Choroid plexus epithelial cell (primary cell): Measurements from ENCODE around the gene BANF1.
"Not testable (repeated sequence)": the region's sequence is repeated elsewhere in the genome, so short reads cannot be mapped to it uniquely, and the experiment has no call there.

Experiments used
- DNase-seq: peaks from one replicate; pipeline ENCODE4 v3.0.0-alpha.2; 2010; ENCODE audit warnings: low read depth
- H3K4me3 ChIP-seq: 2 replicates; pipeline ENCODE4 v1.5.1; 2011; ENCODE audit warnings: low read depth, mild to moderate bottlenecking, control low read depth, low read length, moderate library complexity
- TF ChIP-seq, protein P1 (sequence below): conservative IDR thresholded peaks from 2 replicates; pipeline ENCODE4 v1.5.1; 2011; ENCODE audit warnings: low read depth, mild to moderate bottlenecking, control low read depth, inconsistent platforms, low read length, moderate library complexity

BANF1 gene

DNA sequence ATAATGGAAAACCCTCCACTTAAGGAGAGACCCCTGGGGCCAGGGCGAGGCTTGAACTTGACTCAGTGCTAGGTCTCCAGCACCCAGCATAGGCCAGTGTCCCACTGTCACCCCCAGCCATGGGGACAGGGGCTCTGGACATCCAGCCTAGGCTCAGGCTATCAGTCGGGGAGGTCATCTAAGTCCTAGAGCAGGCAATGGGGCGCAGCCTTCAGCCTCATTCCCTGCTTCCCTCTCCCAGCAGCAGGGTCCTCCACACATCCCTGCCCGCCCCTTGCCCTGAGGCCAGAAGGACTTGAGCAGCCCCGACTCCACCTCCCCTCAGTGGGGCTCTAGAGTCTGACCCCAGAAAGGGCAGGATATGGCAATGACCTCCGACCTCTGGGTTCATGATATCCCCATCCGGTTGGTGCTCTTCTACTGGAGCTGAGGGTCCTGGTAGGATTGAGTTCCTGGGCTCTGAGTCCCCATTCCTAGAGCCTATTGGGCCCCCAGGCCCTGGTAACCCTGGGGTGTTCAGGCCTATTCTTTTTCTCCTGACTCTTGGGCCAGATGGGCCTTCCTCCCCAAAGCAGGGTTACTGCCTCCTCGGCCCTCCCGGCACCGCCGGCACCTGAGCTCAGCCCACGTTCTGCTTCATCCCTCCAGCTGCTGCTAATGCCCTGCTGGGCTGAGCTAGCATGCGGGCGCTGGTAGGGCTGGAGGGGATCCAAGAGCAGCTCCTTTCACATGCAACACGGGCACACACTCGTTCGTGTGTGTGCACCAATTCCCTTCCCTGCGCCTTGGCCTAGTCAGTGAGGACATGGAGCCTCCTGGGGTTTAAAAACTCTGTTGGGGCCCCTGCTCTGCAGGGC, 13.9 kb downstream of the BANF1 start:
- TF ChIP-seq, protein P1, sequence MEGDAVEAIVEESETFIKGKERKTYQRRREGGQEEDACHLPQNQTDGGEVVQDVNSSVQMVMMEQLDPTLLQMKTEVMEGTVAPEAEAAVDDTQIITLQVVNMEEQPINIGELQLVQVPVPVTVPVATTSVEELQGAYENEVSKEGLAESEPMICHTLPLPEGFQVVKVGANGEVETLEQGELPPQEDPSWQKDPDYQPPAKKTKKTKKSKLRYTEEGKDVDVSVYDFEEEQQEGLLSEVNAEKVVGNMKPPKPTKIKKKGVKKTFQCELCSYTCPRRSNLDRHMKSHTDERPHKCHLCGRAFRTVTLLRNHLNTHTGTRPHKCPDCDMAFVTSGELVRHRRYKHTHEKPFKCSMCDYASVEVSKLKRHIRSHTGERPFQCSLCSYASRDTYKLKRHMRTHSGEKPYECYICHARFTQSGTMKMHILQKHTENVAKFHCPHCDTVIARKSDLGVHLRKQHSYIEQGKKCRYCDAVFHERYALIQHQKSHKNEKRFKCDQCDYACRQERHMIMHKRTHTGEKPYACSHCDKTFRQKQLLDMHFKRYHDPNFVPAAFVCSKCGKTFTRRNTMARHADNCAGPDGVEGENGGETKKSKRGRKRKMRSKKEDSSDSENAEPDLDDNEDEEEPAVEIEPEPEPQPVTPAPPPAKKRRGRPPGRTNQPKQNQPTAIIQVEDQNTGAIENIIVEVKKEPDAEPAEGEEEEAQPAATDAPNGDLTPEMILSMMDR = no peak
- H3K4me3 ChIP-seq = no peak overlapping the region
- no peak for DNase-seq

DNA sequence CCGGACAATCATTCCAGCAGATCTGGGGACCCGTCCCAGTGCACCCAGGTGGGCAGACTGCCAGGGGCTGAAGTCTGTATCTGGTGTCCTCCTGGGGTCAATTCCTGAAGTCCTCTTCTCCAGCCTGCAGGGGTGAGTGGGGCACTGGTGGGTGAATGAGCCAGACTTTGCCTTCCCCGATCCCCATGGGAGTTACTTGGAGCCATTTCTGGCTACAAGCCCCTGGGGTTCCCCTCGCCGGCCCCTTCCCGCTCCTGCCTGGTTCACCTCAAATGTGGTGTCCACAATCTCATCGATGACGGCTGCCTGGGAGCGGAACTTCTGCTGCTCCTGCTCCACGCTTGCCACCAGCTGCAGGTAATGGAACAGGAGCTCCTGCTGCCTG, 14.5 kb downstream of the BANF1 start:
- no peak overlapping the region for H3K4me3 ChIP-seq
- TF ChIP-seq, protein P1 = no peak
- no peak for DNase-seq

DNA sequence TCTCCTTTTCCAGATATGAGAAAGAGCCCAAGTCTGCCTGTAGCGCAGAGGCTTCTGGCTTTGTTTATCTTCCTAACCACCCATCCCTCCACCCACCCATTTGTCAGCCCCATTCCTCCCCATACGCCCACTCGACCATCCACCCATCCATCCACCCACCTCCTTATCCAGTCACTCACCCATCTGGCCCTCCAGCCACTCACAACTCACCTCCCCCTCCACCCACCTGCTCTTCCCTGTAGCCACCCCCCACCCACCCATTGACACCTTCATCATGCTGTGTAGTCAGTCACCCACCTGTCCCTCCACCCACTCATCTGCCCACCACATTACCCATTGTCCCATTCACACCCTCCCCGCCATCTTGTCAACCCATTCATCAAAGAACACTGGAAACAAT, 15.0 kb downstream of the BANF1 start:
- no peak overlapping the region for H3K4me3 ChIP-seq
- no peak for DNase-seq
- TF ChIP-seq, protein P1 = no peak

DNA sequence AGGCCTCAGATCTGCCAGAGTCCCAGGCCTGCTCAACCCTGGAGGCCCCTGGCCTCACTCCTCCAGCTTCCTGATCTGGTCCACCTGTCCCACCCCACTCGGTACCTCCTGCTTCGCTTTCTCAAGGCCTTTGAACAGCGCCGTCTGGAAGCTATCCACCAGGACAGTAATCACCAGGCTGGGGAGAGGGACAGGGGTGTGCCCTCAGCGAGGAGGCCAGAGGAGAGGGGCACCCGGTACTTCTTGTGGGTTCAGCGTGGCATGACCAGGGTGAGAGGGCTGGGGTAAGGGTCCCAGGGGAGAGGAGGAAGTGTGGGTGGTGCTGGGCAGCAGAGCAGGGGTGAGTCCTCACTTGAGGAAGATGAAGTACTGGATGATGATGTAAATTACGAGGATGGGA, 17.9 kb downstream of the BANF1 start:
- no peak for DNase-seq
- TF ChIP-seq, protein P1 = no peak
- H3K4me3 ChIP-seq = no peak overlapping the region

DNA sequence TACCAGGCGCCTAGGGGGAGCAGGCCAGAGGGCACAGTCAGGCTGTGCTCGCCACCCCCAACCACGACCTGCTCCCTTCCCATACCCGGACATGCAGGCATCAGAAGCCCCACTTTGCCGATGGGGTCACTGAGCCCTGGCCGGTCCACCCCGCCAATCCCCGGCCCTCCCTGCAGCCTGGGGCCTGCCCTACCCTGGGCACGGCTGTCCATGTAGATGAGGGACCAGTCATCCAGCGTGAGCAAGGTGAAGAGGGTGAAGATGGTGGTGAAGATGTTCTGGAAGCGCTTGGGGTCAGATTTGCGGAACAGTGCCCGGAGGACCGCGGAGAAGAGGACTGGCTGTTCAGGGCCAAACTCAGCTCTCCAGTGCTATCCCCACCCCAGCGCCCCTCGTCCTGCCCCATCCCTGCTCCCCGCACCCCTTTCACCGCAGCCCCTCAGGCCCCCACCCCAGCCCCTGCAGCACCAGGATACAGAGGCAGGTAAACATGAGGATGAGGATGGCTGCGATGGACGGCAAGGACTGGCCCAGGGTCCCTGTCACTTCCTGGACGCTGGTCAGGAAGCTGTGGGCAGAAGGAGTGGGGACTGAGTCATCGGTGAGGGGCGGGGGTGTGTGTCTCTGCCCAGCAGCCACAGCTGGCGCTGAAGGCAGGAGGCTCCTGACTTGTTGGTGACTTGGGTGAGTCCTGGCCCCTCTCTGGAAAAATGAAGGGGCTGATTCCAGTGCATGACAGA, 18.5 kb downstream of the BANF1 start:
- H3K4me3 ChIP-seq = no peak overlapping the region
- TF ChIP-seq, protein P1 = no peak
- DNase-seq = peak; percentile 47

DNA sequence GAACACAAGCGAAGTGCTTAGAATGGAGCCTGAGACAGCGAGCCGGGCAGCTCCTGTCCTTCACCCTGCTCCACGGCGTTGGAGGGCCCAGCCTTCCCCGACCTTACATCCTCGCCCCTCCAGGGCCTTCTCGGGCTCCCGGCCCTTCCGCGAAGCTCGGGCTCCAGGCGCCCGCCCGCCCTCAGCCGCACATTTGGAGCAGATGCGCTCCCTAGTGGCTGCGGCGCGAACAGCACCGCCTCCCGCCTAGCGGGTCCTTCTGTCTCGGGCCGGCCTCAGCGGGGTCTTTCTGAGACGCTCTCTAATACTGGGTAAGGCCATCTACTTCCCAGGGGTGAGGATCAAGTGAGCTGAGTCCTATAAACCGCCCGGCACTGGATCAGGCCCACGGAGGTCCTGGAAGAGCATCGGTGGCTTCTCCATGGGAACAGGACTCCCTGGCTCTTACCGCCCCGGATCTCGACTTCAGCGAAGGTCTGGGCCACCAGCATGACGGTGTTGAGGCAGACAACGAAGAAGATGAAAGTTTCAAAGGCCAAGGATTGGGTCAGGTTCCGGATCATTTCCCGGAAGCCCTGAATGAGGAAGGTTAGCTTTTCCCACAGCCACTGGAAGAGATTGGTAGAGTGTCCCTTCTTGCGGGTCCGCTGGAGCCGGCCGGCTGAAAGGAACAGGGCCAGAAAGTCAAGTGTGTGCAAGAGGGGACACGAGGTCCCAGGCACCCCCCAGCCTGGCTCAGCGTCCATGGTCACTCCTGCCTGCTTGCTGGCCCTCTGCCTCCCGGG, 20.3 kb downstream of the BANF1 start:
- TF ChIP-seq, protein P1 = peak; percentile 86

DNA sequence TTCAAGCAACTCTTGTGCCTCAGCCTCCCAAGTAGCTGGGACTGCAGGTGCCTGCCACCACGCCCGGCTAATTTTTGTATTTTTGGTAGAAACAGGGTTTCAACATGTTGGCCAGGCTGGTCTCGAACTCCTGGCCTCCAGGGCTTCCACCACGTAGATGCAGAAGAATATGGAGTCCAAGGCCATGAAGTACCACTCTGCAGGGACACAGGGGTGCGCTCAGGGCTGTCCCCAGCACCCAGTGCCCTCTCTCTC, 20.8 kb downstream of the BANF1 start:
- not testable (repeated sequence) for DNase-seq, H3K4me3 ChIP-seq

More for the DNA sequence above, 20.3 kb downstream of the BANF1 start:
- DNase-seq = peak; percentile 56
- peak overlapping the region; percentile 20 for H3K4me3 ChIP-seq
